ENCODE measurements around the gene RASSF8.

GRCh38 chr12:25960143-25960542, 1.7 kb downstream of the RASSF8 start:
- no peak for TF ChIP-seq CTCF (IDR thresholded peaks at IDR 0.05)
- no peak for TF ChIP-seq POLR2A (IDR thresholded peaks at IDR 0.05)
